Tibial artery (tissue), 4 donors: ENCODE results near the gene NDUFAF2.

Experiments used
- DNase-seq, 2 donors: peaks; one replicate each; pipeline ENCODE4 v3.0.0-alpha.2; 2019
- H3K27ac ChIP-seq, 2 donors: fragments of 200-600 bp; sonication (generic) in 1 of 2; 1 replicate in 1 of 2; 2 replicates in 1 of 2; pipeline ENCODE4 v1.5.1; 2018 to 2019; ENCODE audit warnings: mild to moderate bottlenecking in 1 of 2
- H3K27me3 ChIP-seq, 2 donors: fragments of 200-600 bp; sonication (generic) in 1 of 2; one replicate each; pipeline versions ENCODE4 v1.5.1 to v1.6.0; 2016 to 2019
- H3K36me3 ChIP-seq, 3 donors: fragments of 200-600 bp; sonication (generic) in 2 of 3; one replicate each; pipeline ENCODE4 v1.5.1; 2016 to 2019; ENCODE audit warnings: mild to moderate bottlenecking in 2 of 3
- H3K4me1 ChIP-seq, 4 donors: fragments of 200-600 bp; sonication (generic) in 2 of 4; 1 replicate in 3 of 4; 2 replicates in 1 of 4; pipeline ENCODE4 v1.5.1; 2016 to 2019
- H3K4me3 ChIP-seq, 2 donors: fragments of 200-600 bp; sonication (generic) in 1 of 2; 1 replicate in 1 of 2; 2 replicates in 1 of 2; pipeline ENCODE4 v1.5.1; 2018 to 2019; ENCODE audit warnings: mild to moderate bottlenecking in 2 of 2
- H3K9me3 ChIP-seq, 3 donors: fragments of 200-600 bp; sonication (generic) in 1 of 3; one replicate each; pipeline ENCODE4 v1.5.1; 2016 to 2019
- CTCF ChIP-seq, 2 experiments: fragments of 200-600 bp in 1 of 2; fragments of 450-650 bp in 1 of 2; IDR thresholded peaks; one replicate each; pipeline ENCODE4 v1.5.1; 2017 to 2019; ENCODE audit warnings: antibody characterized with exemption in 2 of 2, mild to moderate bottlenecking in 1 of 2, moderate library complexity in 1 of 2
- intact Hi-C: fragments of 100-400 bp; cut with DNase I; formaldehyde crosslinking; loops from one replicate; pipeline ENCODE4 v1.15.0; 2023; ENCODE audit warnings: low total_unique reads

Gene NDUFAF2

GRCh38 chr5:61139094-61139873, 194.3 kb downstream of the NDUFAF2 start:
- Histone ChIP-seq H3K9me3 (no peaks in the 10 kb centered on the region), H3K4me1 (no peaks in the 10 kb centered on the region), H3K36me3 (no peaks in the 10 kb centered on the region), H3K4me3 (no peak overlapping the region), H3K27me3 (no peaks in the 10 kb centered on the region), H3K27ac (no peak overlapping the region)
- DNase-seq, result no peak
- intact Hi-C loops, result no loop called here
- TF ChIP-seq CTCF (IDR thresholded peaks at IDR 0.05), result peak in 1 of 2 experiments; percentile 16

- no peak for DNase-seq
- Histone ChIP-seq H3K27ac (no peak overlapping the region), H3K36me3 (no peaks in the 10 kb centered on the region), H3K4me3 (no peak overlapping the region), H3K4me1 (no peaks in the 10 kb centered on the region), H3K27me3 (no peaks in the 10 kb centered on the region), H3K9me3 (no peaks in the 10 kb centered on the region)
- TF ChIP-seq CTCF (IDR thresholded peaks at IDR 0.05), result no peak
- intact Hi-C loops, result no loop called here
Measured at GRCh38 chr5:61139931-61140330, 194.9 kb downstream of the NDUFAF2 start.

- intact Hi-C loops, result no loop called here
- H3K4me1 ChIP-seq, result no peaks in the 10 kb centered on the region
- no peaks in the 10 kb centered on the region for H3K27me3 ChIP-seq
- no peak for TF ChIP-seq CTCF (IDR thresholded peaks at IDR 0.05)
- H3K9me3 ChIP-seq, result no peaks in the 10 kb centered on the region
- H3K4me3 ChIP-seq, result no peak overlapping the region
- no peak for DNase-seq
- no peaks in the 10 kb centered on the region for H3K36me3 ChIP-seq
- H3K27ac ChIP-seq, result no peak overlapping the region
Measured at GRCh38 chr5:61141801-61142200, 196.8 kb downstream of the NDUFAF2 start.

GRCh38 chr5:61142391-61142790, 197.4 kb downstream of the NDUFAF2 start:
- DNase-seq, result no peak
- Histone ChIP-seq H3K4me1 (no peaks in the 10 kb centered on the region), H3K4me3 (no peak overlapping the region), H3K36me3 (no peaks in the 10 kb centered on the region), H3K9me3 (no peaks in the 10 kb centered on the region), H3K27ac (no peak overlapping the region), H3K27me3 (no peaks in the 10 kb centered on the region)
- intact Hi-C loops, result no loop called here
- TF ChIP-seq CTCF (IDR thresholded peaks at IDR 0.05), result no peak

GRCh38 chr5:61142811-61143210, 197.8 kb downstream of the NDUFAF2 start:
- H3K9me3 ChIP-seq, result no peaks in the 10 kb centered on the region
- H3K4me1 ChIP-seq, result no peaks in the 10 kb centered on the region
- H3K36me3 ChIP-seq, result no peaks in the 10 kb centered on the region
- H3K27me3 ChIP-seq, result no peaks in the 10 kb centered on the region
- no peak overlapping the region for H3K4me3 ChIP-seq
- TF ChIP-seq CTCF (IDR thresholded peaks at IDR 0.05), result no peak
- DNase-seq, result no peak
- intact Hi-C loops, result no loop called here
- no peak overlapping the region for H3K27ac ChIP-seq
